GM18909 (cell line): Measurements from ENCODE around the gene EIF5B.
"Not testable (repeated sequence)": the region's sequence is repeated elsewhere in the genome, so short reads cannot be mapped to it uniquely, and the experiment has no call there.

Experiments used
- ATAC-seq: cut with Tn5 transposase; IDR thresholded peaks from one replicate; pipeline ENCODE4 v1.9.1; 2021; ENCODE audit warnings: mild to moderate bottlenecking; ENCODE audit not compliant: unreplicated experiment, poor library complexity

The EIF5B gene

DNA sequence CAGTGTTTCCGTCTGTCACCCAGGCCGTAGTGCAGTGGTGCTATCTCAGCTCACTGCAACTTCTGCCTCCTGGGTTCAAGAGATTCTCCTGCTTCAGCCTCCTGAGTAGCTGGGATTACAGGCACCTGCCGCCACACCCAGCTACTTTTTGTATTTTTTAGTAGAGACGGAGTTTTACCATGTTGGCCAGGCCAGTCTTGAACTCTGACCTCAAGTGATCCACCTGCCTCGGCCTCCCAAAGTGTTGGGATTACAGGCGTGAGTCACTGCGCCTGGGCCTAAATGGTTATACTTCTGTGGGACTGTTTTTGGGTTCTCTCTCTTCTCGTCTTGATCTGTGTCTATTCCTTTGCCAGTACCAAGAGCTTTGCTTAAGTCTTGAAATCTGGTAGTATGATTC is 17.6 kb downstream of the EIF5B start:
- not testable (repeated sequence) for ATAC-seq

DNA sequence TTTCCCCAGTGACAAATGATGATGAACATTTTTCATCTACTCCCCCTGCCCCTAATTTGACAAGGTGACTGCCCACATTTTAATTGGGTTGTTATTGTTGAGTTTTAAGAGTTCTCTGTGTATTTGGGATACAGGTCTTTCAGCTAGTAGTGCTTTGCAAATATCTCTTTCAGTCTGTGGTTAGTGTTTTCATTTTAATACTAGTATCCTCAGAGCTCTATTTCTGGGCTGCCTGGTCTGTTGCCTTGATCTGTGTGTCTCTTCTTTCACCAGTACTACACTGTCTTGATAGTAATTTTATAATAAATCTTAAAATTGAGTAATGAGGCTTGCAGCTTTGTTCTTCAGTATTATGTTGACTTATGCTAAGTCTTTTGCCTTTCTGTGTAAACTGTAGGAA is 19.7 kb downstream of the EIF5B start:
- no peak for ATAC-seq

DNA sequence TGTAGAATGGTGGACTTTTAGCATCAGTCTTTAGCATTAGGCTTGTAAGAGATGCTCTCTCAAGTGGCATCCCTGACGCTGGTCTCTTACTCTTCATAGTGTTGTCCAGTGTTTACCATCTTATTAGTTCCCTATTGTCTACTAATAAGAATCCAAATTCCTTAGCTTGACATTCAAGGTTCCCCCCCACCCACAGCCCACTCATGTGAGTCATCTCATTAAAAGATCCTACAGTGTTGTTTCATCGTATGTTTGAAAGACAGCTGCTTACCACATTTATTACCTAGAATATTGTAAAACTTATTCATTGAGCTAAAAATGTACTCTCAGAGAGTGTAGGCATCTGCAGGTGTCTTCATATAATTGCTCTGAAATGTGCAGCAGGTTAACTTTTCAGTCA is 28.5 kb downstream of the EIF5B start:
- ATAC-seq = no peak

DNA sequence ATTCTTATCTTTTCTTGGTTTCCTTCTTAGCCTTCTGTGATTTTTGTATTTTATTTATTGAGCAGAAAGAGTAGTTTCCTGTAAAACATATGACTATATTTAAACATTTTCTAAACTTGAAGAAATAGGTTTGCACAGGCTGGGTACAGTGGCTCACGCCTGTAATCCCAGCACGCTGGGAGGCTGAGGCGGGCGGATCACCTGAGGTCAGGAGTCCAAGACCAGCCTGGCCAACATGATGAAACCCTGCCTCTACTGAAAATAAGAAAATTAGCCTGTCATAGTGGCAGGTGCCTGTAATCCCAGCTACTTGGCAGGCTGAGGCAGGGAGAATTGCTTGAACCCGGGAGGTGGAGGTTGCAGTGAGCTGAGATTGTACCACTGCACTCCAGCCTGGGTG is 31.7 kb downstream of the EIF5B start:
- ATAC-seq = not testable (repeated sequence)

DNA sequence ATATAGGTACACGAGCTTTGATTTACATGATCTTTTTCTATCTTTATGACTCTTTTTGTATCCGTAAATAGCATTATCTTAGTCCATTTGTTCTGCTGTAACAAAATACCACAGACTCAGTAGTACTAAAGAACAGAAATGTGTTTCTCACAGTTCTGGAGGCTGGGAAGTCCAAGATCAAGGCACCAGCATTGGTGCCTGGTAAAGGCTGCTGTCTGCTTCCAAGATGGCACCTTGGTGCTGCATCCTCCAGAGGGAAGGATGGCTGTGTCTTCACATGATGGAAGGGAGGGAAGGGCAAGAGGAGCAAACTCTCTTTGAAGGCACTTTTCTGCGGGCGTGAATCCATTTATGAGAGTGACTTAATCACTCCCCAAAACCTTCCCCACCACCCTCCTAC is 36.0 kb downstream of the EIF5B start:
- ATAC-seq = no peak

DNA sequence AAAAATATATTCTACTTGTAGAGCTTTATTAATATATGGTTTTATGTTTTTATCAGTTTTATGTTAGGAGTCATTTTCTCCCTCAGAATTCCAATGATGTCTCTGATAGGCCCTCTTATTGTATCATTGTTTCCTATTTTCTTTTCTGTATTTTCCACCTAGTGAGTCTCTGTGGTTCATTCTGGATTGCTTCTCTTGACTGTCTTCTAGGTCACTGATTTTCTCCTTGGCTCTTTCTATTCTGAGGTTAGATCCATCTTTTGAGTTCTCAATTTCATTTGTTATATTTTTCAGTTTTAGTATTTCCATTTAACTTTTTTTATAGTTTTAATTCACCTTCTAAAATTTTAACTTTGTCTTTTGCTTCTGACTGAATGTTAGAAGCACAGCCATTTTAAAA is 37.6 kb downstream of the EIF5B start:
- no peak for ATAC-seq

DNA sequence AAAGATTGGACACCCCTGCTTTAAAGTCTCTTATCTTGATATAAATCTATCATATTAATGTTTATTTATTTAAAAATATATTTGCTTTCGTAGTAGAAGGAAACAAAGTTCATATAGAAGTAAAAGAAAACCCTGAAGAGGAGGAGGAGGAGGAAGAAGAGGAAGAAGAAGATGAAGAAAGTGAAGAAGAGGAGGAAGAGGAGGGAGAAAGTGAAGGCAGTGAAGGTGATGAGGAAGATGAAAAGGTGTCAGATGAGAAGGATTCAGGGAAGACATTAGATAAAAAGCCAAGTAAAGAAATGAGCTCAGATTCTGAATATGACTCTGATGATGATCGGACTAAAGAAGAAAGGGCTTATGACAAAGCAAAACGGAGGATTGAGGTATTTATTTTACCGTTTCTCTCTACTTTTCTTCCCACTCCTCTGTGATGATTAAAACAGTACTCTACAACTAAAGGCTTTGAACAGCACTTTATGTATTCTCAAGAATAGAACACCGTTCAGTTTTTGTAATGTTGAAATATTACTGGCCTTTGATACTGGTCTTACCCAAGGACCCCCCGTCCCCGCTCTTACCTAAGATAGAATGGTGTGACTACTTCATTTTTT is 39.2 kb downstream of the EIF5B start:
- no peak for ATAC-seq

DNA sequence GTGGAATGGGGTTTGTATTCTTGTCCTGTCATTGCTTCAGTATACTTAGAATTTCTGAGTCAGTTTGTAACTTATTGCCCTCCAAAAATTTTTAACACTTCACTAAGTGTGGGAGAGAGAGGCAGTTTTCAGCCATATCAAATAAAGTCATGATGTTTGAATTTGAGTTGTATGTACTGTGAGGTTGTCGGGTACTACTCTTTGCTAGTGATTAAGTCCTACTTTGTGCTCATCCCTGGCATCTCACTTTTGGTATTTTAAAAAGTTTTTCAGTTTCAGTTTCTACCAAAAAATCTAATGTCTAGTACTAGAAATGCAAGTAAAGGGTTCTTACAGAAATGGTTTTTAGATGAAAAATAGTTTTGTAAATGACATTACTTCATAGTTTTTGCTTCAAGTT is 40.7 kb downstream of the EIF5B start:
- no peak for ATAC-seq

DNA sequence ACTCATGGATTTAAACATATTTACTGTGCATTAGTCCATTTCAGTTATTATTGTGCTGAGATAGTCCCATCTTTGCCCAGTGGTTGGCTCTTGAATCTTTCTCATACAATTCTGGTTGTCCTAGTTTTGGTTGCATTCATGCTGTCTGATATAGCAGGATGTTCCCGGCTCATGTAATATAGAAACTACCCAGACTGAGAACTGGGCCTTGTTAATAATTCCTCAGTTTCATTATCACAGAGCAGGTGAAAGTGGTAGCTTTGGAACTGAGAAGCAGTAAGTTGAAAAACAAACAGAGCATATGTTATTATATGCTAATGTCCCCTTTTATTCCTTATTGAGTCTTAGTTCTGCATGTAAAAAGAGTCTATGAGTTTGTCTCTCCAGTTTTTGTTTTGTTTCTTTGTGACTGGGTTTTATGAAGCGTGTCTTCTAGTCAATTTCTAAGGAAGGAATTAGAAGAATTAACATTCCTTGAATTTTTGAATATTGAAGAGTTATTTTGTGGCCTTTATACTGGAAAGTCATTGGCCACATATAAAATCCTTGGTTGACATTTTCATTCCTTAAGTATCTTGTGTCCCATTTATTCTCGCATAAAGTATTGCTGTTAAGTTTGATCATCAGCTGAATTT is 43.3 kb downstream of the EIF5B start:
- peak; percentile 61 for ATAC-seq

DNA sequence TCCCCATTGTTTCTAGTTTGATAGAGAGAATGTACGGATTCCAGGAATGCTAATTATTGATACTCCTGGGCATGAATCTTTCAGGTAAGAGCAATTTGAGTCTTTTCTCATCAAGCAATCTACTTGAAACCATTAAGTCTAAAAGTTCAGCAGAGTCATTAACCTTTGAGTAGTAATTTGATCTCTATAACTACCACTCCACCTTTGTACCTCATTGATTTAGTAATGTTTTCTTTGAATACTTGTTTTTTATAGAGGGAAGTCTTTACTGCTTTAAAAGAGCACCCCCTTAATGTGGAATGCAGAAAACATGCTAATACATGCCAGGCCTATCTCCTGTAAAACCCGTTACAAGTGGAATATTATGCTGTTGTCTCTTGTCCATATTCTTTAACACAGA is 45.0 kb downstream of the EIF5B start:
- no peak for ATAC-seq

DNA sequence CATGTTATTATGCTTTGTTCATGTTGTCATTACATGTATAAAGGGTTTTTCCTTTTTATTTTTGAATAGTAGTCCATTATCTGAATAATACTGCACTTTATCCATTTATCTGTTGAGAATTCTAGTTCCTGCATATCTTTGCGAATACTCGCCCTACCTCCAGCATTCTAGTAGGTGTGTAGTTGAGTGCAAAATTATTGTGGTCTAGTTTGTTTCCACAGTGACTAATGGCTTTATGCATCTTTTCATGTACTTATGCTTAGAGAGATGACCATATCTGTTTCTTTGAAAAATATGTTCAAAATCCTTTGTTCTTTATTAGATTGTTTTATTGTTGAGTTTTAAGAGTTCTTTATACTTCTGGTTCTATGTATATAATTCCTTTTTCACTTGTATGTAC is 48.8 kb downstream of the EIF5B start:
- no peak for ATAC-seq

DNA sequence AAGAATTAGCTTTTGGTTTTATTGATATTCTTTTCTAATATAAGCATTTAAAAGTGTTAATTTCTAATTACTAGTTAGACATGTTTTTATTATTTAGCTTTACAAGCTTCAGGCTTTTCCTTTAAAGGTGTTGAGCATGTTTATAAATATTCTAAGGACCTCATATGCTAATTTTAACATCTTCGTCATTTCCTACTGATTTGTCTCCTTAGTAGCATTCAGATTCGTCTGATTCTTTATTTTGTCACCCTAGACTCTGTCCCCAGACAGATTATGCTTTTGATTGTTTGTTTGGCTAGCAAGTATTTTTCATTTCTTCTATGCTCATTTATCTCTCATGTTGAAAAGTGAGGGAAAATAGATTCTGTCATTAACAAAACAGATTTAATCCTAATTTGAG is 51.7 kb downstream of the EIF5B start:
- ATAC-seq = no peak

DNA sequence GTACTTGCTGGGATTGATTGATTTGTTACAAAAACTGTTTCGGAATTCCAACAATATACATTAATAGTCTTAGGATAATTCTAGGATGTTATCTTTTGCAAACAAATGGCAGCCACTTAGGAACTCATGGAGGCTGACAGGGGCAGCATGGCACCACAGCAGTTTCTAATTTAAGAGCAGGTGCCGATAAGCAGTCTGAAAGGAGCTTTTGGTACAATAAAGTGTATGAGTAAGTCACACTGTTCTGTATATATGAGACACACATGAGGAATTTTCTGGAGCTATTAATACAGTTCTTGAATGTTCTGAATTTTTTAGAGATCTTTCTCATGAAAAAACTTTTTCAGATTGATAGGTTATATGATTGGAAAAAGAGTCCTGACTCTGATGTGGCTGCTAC is 52.2 kb downstream of the EIF5B start:
- no peak for ATAC-seq

DNA sequence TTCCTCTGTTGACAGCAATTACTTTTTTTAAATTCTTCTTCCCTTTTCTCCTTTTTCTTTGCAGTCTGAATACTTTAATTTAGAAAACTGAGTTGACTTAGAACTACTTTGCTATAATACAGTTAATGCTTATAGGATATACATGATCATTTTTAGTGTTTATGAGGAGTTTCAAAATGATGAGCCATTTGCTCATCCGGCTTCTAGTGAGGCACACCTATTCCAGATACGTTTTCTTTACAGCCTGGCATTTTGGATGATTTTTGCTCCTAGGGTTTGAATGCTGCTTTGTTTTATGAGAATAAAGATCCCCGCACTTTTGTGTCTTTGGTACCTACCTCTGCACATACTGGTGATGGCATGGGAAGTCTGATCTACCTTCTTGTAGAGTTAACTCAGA is 52.8 kb downstream of the EIF5B start:
- ATAC-seq = no peak

DNA sequence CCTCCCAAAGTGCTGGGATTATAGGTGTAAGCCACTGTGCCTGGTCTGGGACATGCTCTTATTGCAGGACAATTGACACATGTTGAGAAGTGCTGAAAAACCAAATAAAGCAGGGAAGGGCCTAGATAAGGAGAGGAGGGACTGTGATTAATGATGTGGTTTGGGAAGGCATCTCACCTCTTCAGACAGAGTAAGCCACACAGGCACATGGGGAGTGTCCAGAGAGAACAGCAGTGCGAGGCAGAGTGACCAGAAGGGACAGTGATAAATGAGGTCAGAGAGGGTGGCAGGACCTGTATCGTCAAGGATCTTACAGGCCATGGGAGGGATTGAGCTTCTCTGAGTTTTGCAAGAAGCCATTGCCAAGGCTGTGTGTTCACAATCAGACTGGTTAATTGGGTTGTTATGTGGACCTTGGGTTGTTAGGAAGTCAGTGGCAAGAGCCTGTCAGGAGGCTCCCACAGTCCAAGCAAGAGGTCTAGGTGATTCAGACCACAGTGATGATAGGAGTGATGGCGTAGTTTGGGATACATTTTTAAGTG is 58.5 kb downstream of the EIF5B start:
- ATAC-seq = no peak

DNA sequence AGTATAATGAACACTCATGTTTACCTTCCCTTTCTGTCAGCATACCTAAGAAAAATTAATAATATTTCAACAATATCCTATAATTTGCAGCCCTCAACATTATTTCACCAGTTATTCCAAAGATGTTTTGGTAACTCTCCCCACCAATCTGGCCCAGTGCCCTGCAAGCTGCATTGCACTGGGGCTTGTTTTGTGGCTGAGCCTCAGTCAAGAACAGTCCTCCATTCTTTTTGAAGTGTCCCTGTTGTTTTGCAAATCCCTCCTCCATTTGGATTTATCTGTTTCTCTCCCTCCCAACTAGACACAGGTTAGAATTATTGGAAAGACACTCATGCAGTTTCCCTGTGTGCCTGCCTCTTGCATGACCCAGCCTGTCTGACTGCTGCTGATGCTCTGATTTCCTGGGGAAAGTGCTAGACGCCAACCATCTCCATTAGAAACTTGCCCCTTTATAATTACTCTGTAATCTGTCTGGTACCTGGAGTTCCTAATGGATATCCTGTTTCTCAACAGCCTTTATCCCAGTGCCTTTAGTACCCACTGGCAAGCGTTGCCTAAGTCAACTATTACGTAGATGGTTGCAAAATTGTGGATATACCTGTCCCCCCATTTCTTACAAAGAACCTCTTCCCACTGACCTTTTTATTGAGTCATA is 60.2 kb downstream of the EIF5B start:
- no peak for ATAC-seq

DNA sequence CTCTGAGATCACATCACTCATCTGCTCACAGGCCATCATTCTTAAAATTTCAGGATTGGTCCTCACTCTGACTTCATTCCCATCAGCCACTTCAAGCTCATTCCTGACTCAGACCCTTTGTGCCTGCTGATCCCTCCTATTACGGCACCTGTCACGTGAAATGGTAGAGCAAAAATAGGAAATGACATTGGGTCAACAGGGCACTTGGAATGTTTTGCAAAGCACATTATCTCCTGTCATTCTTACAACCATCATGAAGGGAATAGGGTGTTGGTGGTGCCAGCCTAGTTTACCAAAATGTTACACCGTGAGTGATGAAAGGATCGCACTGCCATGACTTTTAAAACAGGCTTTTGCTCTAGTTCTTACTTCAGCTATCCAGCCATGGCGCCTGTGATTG is 61.1 kb downstream of the EIF5B start:
- no peak for ATAC-seq

DNA sequence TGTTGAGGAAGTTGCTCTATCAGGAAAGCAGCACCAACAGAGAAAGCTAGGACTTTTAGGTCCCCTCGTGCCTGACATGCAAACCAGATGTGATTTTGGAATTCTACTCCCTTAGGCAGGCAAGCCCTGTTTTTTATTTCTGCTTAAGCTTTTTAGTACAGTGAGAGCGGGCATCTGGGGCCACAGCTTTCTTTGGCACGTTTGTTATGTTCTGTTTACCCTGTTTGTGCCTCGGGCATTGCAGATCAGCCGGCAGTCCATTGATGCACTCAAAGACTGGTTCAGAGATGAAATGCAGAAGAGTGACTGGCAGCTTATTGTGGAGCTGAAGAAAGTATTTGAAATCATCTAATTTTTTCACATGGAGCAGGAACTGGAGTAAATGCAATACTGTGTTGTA is 61.9 kb downstream of the EIF5B start:
- ATAC-seq = no peak

DNA sequence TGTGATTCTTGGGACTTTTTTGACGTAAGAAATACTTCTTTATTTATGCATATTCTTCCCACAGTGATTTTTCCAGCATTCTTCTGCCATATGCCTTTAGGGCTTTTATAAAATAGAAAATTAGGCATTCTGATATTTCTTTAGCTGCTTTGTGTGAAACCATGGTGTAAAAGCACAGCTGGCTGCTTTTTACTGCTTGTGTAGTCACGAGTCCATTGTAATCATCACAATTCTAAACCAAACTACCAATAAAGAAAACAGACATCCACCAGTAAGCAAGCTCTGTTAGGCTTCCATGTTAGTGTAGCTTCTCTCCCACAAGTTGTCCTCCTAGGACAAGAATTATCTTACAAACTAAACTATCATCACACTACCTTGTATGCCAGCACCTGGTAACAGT is 62.6 kb downstream of the EIF5B start:
- no peak for ATAC-seq

DNA sequence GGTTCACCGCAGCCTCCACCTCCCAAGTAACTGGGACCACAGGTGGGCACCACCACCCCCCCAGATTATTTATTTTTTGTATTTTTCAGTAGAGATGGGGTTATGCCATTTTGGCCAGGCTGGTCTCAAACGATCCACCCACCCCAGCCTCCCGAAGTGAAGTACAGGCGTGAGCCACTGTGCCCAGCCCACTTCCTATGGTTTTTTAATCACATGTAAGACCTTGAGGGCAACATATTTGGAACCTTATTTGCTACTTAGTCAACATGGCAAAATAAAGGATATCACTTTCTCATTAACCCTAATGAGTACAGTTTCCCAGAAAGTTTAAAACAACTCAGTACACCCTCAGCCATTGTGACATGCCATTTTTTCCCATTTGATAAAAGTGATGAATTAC is 64.7 kb downstream of the EIF5B start:
- no peak for ATAC-seq

DNA sequence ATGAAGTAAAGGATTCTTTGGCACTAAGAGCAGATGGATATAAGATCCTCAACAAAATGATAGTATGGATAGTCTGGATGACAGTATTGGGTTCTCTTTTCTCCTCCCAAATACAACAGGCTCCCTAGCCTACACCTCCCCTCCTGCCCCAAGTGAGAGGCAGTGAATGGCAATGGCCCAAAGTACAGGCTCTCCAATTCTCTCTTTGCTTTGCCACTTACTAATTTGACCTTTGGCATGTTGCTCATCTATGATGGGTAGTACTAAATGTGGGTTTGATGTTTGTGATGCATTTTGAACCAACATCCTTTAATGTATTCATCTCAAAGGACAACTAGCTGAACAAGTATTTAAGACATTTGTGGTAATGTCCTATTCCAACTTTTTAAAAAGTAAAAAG is 65.9 kb downstream of the EIF5B start:
- no peak for ATAC-seq

DNA sequence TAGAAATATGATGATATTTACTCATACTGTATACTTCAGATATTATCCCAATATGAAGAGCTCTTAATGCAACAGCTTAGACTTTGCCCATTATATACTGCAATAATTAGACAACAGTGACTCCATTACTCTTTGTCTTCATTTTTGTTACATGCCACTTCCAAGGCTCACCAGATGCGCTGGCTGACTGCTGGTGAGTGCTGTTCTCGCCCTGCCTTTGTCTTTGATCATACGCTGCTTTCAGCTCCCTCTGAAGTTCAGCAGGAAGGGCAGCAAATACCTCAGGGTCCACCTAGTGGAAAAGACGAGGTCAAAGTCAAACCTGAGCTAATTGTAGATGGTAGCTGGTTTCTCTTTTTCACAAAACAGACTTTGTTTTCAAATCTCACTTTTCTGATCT is 66.3 kb downstream of the EIF5B start:
- ATAC-seq = no peak
